Smooth muscle cell of trachea (primary cell): Measurements from ENCODE around the gene SREBF2. TPM values are rescaled to one million over a fixed set of nuclear protein-coding genes. Genes with fewer than 3 reads are reported as not detected.

Experiments
- total RNA-seq: library from RNA; depleted of rRNA; stranded (reverse); fragments of >200 nt; gene quantifications from 2 replicates; pipeline ENCODE4 v1.2.1, GENCODE V29; 2014

SREBF2 gene
- 60.7 and 83.5 TPM in 2 replicates for total RNA-seq

DNA sequence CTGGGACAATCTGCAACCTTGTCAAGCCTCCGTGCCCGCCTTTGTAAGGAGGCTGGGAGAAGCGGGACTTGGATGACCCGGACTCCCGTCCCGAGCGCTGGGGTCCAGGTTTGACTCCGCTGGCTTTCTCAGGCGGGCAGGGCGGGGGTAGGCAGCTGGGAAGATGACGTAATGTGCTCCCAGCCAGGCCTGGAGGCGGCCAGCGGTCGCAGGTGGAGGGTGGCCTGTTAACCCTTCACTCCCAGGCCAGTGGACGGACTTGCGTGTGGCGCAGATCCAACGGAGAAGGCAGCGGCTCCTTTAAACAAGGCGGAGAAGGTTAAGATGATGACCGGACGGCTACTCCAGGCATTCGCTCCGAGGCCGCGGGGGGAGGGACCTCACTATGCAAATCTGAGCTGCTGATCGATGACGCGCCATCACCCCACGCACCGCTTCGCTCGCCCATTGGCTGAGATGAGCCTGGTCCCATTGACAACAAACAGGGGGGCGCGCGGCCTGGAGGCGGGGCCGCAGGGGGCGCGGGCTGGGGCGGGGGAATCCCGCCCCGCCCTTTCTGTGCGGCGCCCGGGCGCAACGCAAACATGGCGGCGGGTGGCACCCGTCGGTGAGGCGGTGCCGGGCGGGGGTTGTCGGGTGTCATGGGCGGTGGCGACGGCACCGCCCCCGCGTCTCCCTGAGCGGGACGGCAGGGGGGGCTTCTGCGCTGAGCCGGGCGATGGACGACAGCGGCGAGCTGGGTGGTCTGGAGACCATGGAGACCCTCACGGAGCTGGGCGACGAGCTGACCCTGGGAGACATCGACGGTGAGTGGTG, at the start of gene SREBF2:
Gene SREBF2 (plus strand): TSS at position 553 of the 816 bp plus-strand sequence. CDS start 166 bp downstream, at position 719.

DNA sequence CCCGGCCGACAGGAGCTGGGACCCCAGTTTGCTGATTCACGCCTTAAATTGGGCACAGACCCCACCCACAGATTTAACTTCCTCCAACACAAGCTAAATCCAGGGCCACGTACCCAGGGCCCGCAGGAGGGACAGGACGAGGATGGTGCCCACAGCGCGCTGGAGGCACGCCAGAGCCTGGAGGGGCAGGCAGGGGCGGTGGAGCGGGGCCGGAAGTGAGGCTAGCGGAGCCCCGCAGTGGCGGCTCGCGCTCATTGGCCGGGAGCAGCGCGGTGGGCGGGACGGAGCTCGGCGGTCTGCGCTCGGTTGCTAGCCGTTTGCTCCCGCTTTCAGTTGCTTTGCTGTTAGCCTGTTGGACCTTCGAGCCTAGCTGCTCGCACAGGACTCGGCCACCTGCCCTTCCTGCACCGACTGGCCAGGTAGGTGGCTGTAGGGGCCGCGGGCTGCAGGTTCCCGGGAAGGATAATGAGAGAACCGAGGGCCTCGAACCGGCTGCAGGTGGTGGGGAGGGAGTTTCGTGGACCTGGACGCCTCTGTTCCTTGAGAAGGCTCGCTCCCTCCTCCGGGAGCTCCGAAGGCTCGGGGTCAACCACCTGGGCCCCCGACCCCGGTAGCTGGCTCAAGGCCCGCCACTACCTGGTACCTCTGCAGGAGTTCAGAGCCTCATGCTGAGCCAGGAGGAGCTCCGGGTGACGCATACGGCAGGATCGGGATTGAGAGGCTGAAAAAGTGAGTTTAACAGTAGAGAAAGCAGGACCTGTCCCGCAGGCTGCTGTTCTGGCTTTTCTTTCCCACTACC, 32.4 kb upstream of the SREBF2 start, which contains the start of gene CCDC134:
Gene CCDC134 (plus strand): TSS at position 332 of the 799 bp plus-strand sequence. CDS start 8,212 bp downstream, outside the sequence.

GRCh38 chr22:41915035-41915785, 82.3 kb downstream of the SREBF2 start, which contains the start of gene SHISA8:
Gene SHISA8, minus strand, starts transcription at chr22:41915074. Its CDS starts 407 bp downstream, at chr22:41914667.

GRCh38 chr22:41946629-41947423, 113.9 kb downstream of the SREBF2 start, which contains the start of gene CENPM:
Gene CENPM, minus strand, starts transcription at chr22:41947152. Its CDS starts 76 bp downstream, at chr22:41947076.

DNA sequence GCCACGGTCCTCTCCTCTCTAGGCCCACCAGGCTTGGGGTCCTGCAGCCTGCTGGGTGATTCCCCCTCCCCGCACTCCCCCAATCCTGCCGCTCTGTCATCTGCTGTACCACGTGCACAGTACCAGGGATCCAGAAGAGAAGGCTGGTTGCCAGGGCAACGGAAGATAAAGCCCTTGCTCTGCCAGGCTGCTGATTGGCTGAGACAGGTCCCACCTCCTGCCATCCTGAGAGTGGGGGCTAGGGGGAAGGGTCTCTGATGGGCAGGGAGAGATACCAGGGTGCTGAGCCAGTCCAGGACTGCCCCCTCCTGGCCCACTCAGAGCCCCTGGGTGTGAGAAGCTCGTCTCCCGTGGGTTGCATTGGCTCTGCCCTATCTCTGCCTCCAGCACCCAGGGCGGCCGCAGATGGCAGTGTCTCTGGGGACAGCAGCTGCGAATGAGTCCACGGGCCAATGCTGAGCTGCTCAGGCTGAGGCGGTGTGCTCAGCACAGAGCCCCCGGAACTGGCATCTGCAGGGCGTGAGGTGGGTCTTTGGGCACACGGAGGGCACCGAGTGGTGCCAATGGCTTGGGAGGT, 119.1 kb downstream of the SREBF2 start, which contains the start of gene SMIM45:
Gene SMIM45 (plus strand): TSS at position 253 of the 577 bp plus-strand sequence.

Other genes with a start within 250 kb of the SREBF2 start
- gene PMM1, start 243.3 kb upstream of the SREBF2 start, total RNA-seq: 34.4 and 45.1 TPM in 2 replicates
- gene DESI1, start 212.1 kb upstream of the SREBF2 start, total RNA-seq: 11.3 and 13.4 TPM in 2 replicates
- gene XRCC6, start 211.8 kb upstream of the SREBF2 start, total RNA-seq: 298 and 490 TPM in 2 replicates
- 71.9 and 83.4 TPM in 2 replicates for gene SNU13, start 144.2 kb upstream of the SREBF2 start, total RNA-seq
- gene MEI1, start 133.6 kb upstream of the SREBF2 start, total RNA-seq: 0.73 and 0.99 TPM in 2 replicates
- gene CCDC134, start 32.4 kb upstream of the SREBF2 start, total RNA-seq: 6.8 and 8.9 TPM in 2 replicates
- not detected in 2 replicates for gene SHISA8, start 82.0 kb downstream of the SREBF2 start, total RNA-seq
- 0.15 and 0.17 TPM in 2 replicates for gene TNFRSF13C, start 93.7 kb downstream of the SREBF2 start, total RNA-seq
- gene CENPM, start 114.0 kb downstream of the SREBF2 start, total RNA-seq: 3.5 and 33.3 TPM in 2 replicates
- gene SEPTIN3, start 136.3 kb downstream of the SREBF2 start, total RNA-seq: under 0.01 and 0.33 TPM in 2 replicates
- 0.73 and 1.7 TPM in 2 replicates for gene WBP2NL, start 165.7 kb downstream of the SREBF2 start, total RNA-seq
- gene NAGA, start 237.7 kb downstream of the SREBF2 start, total RNA-seq: 58.4 and 59.1 TPM in 2 replicates
- gene PHETA2, start 241.1 kb downstream of the SREBF2 start, total RNA-seq: 14.1 and 26.8 TPM in 2 replicates
- 4.1 and 6.7 TPM in 2 replicates for gene SMDT1, start 246.6 kb downstream of the SREBF2 start, total RNA-seq